Muscle layer of colon (tissue), 2 donors: Measurements from ENCODE around the gene ATXN7.

Experiments
- H3K27ac ChIP-seq: one replicate; pipeline ENCODE4 v1.7.0; 2013; ENCODE audit warnings: low read depth, mild to moderate bottlenecking, low read length, moderate library complexity
- H3K27me3 ChIP-seq, 2 donors: one replicate each; pipeline ENCODE4 v1.7.0; 2013; ENCODE audit warnings: low read length in 2 of 2, mild to moderate bottlenecking in 2 of 2; ENCODE audit not compliant: insufficient read depth in 2 of 2, control insufficient read depth in 1 of 2
- H3K36me3 ChIP-seq: one replicate; pipeline ENCODE4 v1.7.0; 2013; ENCODE audit warnings: mild to moderate bottlenecking, low read length; ENCODE audit not compliant: insufficient read depth
- H3K4me1 ChIP-seq: one replicate; pipeline ENCODE4 v1.7.0; 2013; ENCODE audit warnings: mild to moderate bottlenecking, low read length; ENCODE audit not compliant: insufficient read depth
- H3K4me3 ChIP-seq, 2 donors: one replicate each; pipeline ENCODE4 v1.7.0; 2013; ENCODE audit warnings: low read length in 2 of 2, low read depth in 1 of 2, mild to moderate bottlenecking in 1 of 2, moderate library complexity in 1 of 2
- H3K9ac ChIP-seq: one replicate; pipeline ENCODE4 v1.7.0; 2013; ENCODE audit warnings: low read length
- H3K9me3 ChIP-seq: one replicate; pipeline ENCODE4 v1.7.0; 2013; ENCODE audit warnings: mild to moderate bottlenecking, low read length
- donor health status: abdominal sarcoma.
- donor health status: Adenocarcinoma of cecum.

The ATXN7 gene

GRCh38 chr3:63926309-63926708, 62.6 kb downstream of the ATXN7 start:
- H3K9me3 ChIP-seq = no peaks in the 10 kb centered on the region
- no peaks in the 10 kb centered on the region for H3K27me3 ChIP-seq
- no peak overlapping the region for H3K27ac ChIP-seq
- peaks cover 25% of the 10 kb centered on the region for H3K36me3 ChIP-seq
- H3K4me1 ChIP-seq = peaks cover 4% of the 10 kb centered on the region
- no peak overlapping the region for H3K4me3 ChIP-seq
- no peak overlapping the region for H3K9ac ChIP-seq

GRCh38 chr3:63927422-63928280, 64.0 kb downstream of the ATXN7 start:
- no peaks in the 10 kb centered on the region for H3K9me3 ChIP-seq
- H3K4me3 ChIP-seq = no peak overlapping the region
- peaks cover 16% of the 10 kb centered on the region for H3K36me3 ChIP-seq
- no peak overlapping the region for H3K27ac ChIP-seq
- no peak overlapping the region for H3K9ac ChIP-seq
- peaks cover 7% of the 10 kb centered on the region for H3K4me1 ChIP-seq
- no peaks in the 10 kb centered on the region for H3K27me3 ChIP-seq

- Histone ChIP-seq H3K9ac (no peak overlapping the region), H3K9me3 (no peaks in the 10 kb centered on the region), H3K4me1 (peaks cover 12% of the 10 kb centered on the region), H3K27me3 (no peaks in the 10 kb centered on the region), H3K36me3 (no peaks in the 10 kb centered on the region), H3K4me3 (no peak overlapping the region), H3K27ac (no peak overlapping the region)
Observed at GRCh38 chr3:63931290-63931689, 67.6 kb downstream of the ATXN7 start.

- H3K27me3 ChIP-seq = no peaks in the 10 kb centered on the region
- no peaks in the 10 kb centered on the region for H3K36me3 ChIP-seq
- peak overlapping the region; percentile 37 for H3K27ac ChIP-seq
- no peak overlapping the region for H3K4me3 ChIP-seq
- no peaks in the 10 kb centered on the region for H3K9me3 ChIP-seq
- H3K9ac ChIP-seq = no peak overlapping the region
- H3K4me1 ChIP-seq = peaks cover 12% of the 10 kb centered on the region
Observed at GRCh38 chr3:63932509-63933212, 69.0 kb downstream of the ATXN7 start.

GRCh38 chr3:63933459-63933858, 69.8 kb downstream of the ATXN7 start:
- Histone ChIP-seq H3K27ac (no peak overlapping the region), H3K4me1 (peaks cover 12% of the 10 kb centered on the region), H3K36me3 (no peaks in the 10 kb centered on the region)

GRCh38 chr3:63934041-63934866, 70.6 kb downstream of the ATXN7 start:
- Histone ChIP-seq H3K9me3 (no peaks in the 10 kb centered on the region), H3K9ac (no peak overlapping the region), H3K36me3 (no peaks in the 10 kb centered on the region), H3K27me3 (no peaks in the 10 kb centered on the region), H3K4me3 (no peak overlapping the region), H3K4me1 (peaks cover 12% of the 10 kb centered on the region), H3K27ac (no peak overlapping the region)

More at GRCh38 chr3:63933459-63933858, 69.8 kb downstream of the ATXN7 start:
- Histone ChIP-seq H3K9me3 (no peaks in the 10 kb centered on the region), H3K4me3 (no peak overlapping the region), H3K9ac (no peak overlapping the region), H3K27me3 (no peaks in the 10 kb centered on the region)

GRCh38 chr3:63936925-63937324, 73.3 kb downstream of the ATXN7 start:
- Histone ChIP-seq H3K9ac (no peak overlapping the region), H3K27me3 (no peaks in the 10 kb centered on the region), H3K9me3 (no peaks in the 10 kb centered on the region), H3K27ac (no peak overlapping the region), H3K4me3 (no peak overlapping the region), H3K4me1 (peaks cover 12% of the 10 kb centered on the region), H3K36me3 (no peaks in the 10 kb centered on the region)

GRCh38 chr3:63937661-63938651, 74.3 kb downstream of the ATXN7 start:
- Histone ChIP-seq H3K27ac (no peak overlapping the region), H3K9ac (no peak overlapping the region), H3K36me3 (no peaks in the 10 kb centered on the region), H3K4me1 (peaks cover 4% of the 10 kb centered on the region), H3K4me3 (no peak overlapping the region), H3K9me3 (no peaks in the 10 kb centered on the region), H3K27me3 (no peaks in the 10 kb centered on the region)

- Histone ChIP-seq H3K4me3 (no peak overlapping the region), H3K36me3 (no peaks in the 10 kb centered on the region), H3K9me3 (no peaks in the 10 kb centered on the region), H3K9ac (no peak overlapping the region), H3K4me1 (peaks cover 5% of the 10 kb centered on the region), H3K27ac (no peak overlapping the region), H3K27me3 (no peaks in the 10 kb centered on the region)
Observed at GRCh38 chr3:63940389-63940757, 76.7 kb downstream of the ATXN7 start.

- no peak overlapping the region for H3K27ac ChIP-seq
- H3K4me1 ChIP-seq = peaks cover 12% of the 10 kb centered on the region
Observed at GRCh38 chr3:63942528-63942927, 78.9 kb downstream of the ATXN7 start.

More at GRCh38 chr3:63942528-63942927, 78.9 kb downstream of the ATXN7 start:
- no peak overlapping the region for H3K4me3 ChIP-seq
- no peaks in the 10 kb centered on the region for H3K36me3 ChIP-seq
- H3K9ac ChIP-seq = no peak overlapping the region
- H3K9me3 ChIP-seq = no peaks in the 10 kb centered on the region
- H3K27me3 ChIP-seq = no peaks in the 10 kb centered on the region
